HFFc6 (cell line): ENCODE measurements around the gene KIF18A. TPM values are rescaled to one million over a fixed set of nuclear protein-coding genes. Genes with fewer than 3 reads are reported as not detected.

Experiments used
- DNase-seq: peaks from one replicate; pipeline ENCODE4 v3.0.0-alpha.2; 2018
- H3K27ac Mint-ChIP-seq: 2 replicates; pipeline ENCODE4 v1.8.0; 2020; ENCODE audit warnings: mild to moderate bottlenecking, mixed read lengths
- H3K27me3 Mint-ChIP-seq: 2 replicates; pipeline ENCODE4 v1.8.0; 2021; ENCODE audit warnings: mild to moderate bottlenecking, moderate library complexity, mixed read lengths; ENCODE audit not compliant: insufficient read depth
- H3K36me3 Mint-ChIP-seq: 2 replicates; pipeline ENCODE4 v1.8.0; 2021; ENCODE audit warnings: low read depth, mixed read lengths
- H3K4me1 Mint-ChIP-seq: 2 replicates; pipeline ENCODE4 v1.8.0; 2020; ENCODE audit warnings: low read depth, mixed read lengths
- H3K4me3 Mint-ChIP-seq: 2 replicates; pipeline ENCODE4 v1.8.0; 2020; ENCODE audit warnings: mild to moderate bottlenecking, moderate library complexity, mixed read lengths
- H3K9me3 Mint-ChIP-seq: 2 replicates; pipeline ENCODE4 v1.8.0; 2020; ENCODE audit warnings: mild to moderate bottlenecking, mixed read lengths
- long read RNA-seq: library from polyadenylated mRNA; unstranded; transcript quantifications from one replicate; pipeline ENCODE4 v2.0.0, GENCODE V29; 2019
- total RNA-seq, 6 experiments: library from RNA; stranded (reverse); fragmentation: NEBNext Ultra II Directional; extraction: Animal tissue kit (Norgen Biotek cat#: 25700); gene quantifications; 2 replicates in 1 of 6; 3 replicates in 5 of 6; pipeline ENCODE4 v1.2.3, GENCODE V29; 2021
- TF ChIP-seq, protein P1 (sequence below): fragments of 200-600 bp; sonication (generic); IDR thresholded peaks from 2 replicates; pipeline ENCODE4 v1.5.0; 2021; ENCODE audit warnings: antibody characterized with exemption, mild to moderate bottlenecking

Gene KIF18A
- total RNA-seq: 10 to 100 TPM; 13.1 to 25.4 (median 22.4) TPM
- long read RNA-seq, transcript KIF18A-201 (17 exons, 3,568 nt): major isoform, 6 of 12 reads
- long read RNA-seq, partial matches to known transcripts: 2 of 12 reads
- long read RNA-seq, other reads (novel, unspliced or antisense): 4 of 12 reads

DNA sequence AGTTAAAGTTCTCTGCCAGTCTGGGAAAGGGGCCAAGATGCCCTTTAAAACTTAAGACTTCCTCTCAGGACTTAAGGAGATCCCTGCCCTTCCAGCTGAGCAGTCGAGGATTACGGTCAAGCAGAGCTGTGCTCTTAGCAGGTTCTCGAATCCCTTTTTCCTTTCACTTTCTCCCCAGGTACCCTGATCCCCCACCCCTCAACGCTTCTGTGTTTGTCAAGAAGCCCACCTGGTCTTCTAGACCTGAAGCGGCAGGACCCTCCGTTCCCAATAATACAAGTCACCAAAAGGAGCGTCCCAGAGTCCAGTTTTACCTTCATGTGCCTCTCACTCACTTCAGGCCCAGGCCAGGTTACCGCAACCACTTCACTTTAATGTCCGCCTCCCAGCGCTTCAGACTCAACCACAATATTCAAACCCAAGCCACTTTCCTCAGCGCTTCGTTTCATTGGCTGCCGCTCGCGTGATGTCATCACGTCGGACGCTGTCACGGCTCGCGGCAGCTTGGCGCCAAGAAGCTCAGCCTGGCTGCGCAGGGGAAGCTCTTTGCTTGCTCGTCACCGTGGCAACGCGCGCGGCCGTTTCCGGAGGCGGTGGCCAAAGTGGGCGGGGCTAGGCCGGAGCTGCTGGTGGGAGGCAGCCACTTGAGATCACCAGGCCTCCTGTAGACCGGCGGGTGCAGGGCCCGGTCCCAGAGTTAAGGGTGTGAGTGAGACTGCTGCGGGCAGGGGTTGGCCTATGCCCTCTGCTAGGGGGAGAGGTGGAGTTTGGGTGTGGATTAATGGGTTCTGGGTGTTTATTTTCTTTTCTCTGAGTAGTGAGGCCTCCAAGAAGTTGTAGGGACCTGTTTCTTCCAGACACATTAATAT lies at the start of gene KIF18A, which contains the start of gene METTL15:
Gene KIF18A (minus strand): TSS at position 407 of the 869 bp plus-strand sequence. CDS start 10,209 bp downstream, outside the sequence.
Gene METTL15 (plus strand): TSS at position 639 of the 869 bp plus-strand sequence. CDS start 4,947 bp downstream, outside the sequence.
- H3K27ac Mint-ChIP-seq: peak within 1 kb of the TSS; percentile 99
- no peaks in the 10 kb centered on the region for H3K9me3 Mint-ChIP-seq
- H3K4me1 Mint-ChIP-seq: peaks cover 81% of the 10 kb centered on the region
- peak within 1 kb of the TSS; percentile 98 for H3K4me3 Mint-ChIP-seq
- peaks cover 30% of the 10 kb centered on the region; the same call in 1 of the 2 replicates for H3K36me3 Mint-ChIP-seq
- TF ChIP-seq, protein P1, sequence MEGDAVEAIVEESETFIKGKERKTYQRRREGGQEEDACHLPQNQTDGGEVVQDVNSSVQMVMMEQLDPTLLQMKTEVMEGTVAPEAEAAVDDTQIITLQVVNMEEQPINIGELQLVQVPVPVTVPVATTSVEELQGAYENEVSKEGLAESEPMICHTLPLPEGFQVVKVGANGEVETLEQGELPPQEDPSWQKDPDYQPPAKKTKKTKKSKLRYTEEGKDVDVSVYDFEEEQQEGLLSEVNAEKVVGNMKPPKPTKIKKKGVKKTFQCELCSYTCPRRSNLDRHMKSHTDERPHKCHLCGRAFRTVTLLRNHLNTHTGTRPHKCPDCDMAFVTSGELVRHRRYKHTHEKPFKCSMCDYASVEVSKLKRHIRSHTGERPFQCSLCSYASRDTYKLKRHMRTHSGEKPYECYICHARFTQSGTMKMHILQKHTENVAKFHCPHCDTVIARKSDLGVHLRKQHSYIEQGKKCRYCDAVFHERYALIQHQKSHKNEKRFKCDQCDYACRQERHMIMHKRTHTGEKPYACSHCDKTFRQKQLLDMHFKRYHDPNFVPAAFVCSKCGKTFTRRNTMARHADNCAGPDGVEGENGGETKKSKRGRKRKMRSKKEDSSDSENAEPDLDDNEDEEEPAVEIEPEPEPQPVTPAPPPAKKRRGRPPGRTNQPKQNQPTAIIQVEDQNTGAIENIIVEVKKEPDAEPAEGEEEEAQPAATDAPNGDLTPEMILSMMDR: no peak; the same call in 1 of the 2 replicates
- peaks cover 10% of the 10 kb centered on the region for H3K27me3 Mint-ChIP-seq
- peak; percentile 99 for DNase-seq

- DNase-seq: peak; percentile 33
- peak overlapping the region; percentile 54 for H3K27ac Mint-ChIP-seq
- peaks cover 49% of the 10 kb centered on the region for H3K36me3 Mint-ChIP-seq
- TF ChIP-seq, protein P1: no peak
- peaks cover 30% of the 10 kb centered on the region for H3K4me1 Mint-ChIP-seq
- peaks cover 4% of the 10 kb centered on the region; the same call in 1 of the 2 replicates for H3K9me3 Mint-ChIP-seq
- H3K4me3 Mint-ChIP-seq: 0 out of 2 replicates have a peak overlapping the region, but pooled peaks have one; percentile 17
- no peaks in the 10 kb centered on the region for H3K27me3 Mint-ChIP-seq
These were observed 45.6 kb upstream of the KIF18A start for GRCh38 chr11:28153586-28153985.

GRCh38 chr11:28152743-28153142 lies 44.8 kb upstream of the KIF18A start:
- peaks cover 48% of the 10 kb centered on the region for H3K36me3 Mint-ChIP-seq
- peaks cover 4% of the 10 kb centered on the region; the same call in 1 of the 2 replicates for H3K9me3 Mint-ChIP-seq
- no peaks in the 10 kb centered on the region for H3K27me3 Mint-ChIP-seq
- no peak for DNase-seq
- peak overlapping the region; percentile 54; the same call in 1 of the 2 replicates for H3K27ac Mint-ChIP-seq
- TF ChIP-seq, protein P1: no peak
- H3K4me1 Mint-ChIP-seq: peaks cover 39% of the 10 kb centered on the region
- no peak overlapping the region for H3K4me3 Mint-ChIP-seq

- DNase-seq: peak; percentile 84
These were observed 38.3 kb upstream of the KIF18A start for GRCh38 chr11:28146123-28146751.

GRCh38 chr11:28144808-28145207 lies 36.9 kb upstream of the KIF18A start:
- Mint-ChIP-seq H3K4me3 (no peak overlapping the region), H3K9me3 (no peaks in the 10 kb centered on the region; the same call in 1 of the 2 replicates), H3K27me3 (no peaks in the 10 kb centered on the region), H3K4me1 (peaks cover 53% of the 10 kb centered on the region), H3K36me3 (peaks cover 41% of the 10 kb centered on the region), H3K27ac (peak overlapping the region; percentile 33)
- no peak for DNase-seq
- TF ChIP-seq, protein P1: no peak

More at GRCh38 chr11:28146123-28146751, 38.3 kb upstream of the KIF18A start:
- peak overlapping the region; percentile 57 for H3K4me3 Mint-ChIP-seq
- H3K27me3 Mint-ChIP-seq: no peaks in the 10 kb centered on the region
- H3K36me3 Mint-ChIP-seq: peaks cover 33% of the 10 kb centered on the region
- peaks cover 63% of the 10 kb centered on the region for H3K4me1 Mint-ChIP-seq
- TF ChIP-seq, protein P1: no peak
- no peaks in the 10 kb centered on the region for H3K9me3 Mint-ChIP-seq
- H3K27ac Mint-ChIP-seq: peak overlapping the region; percentile 67
